Adrenal gland (tissue), 12 donors: ENCODE data around the gene CEACAM21. TPM values are rescaled to one million over a fixed set of nuclear protein-coding genes. Genes with fewer than 3 reads are reported as not detected.
A peak's percentile ranks its signal among the peaks of the same experiment; 100 is the strongest.

ENCODE experiments used
- DNase-seq, 7 donors: peaks; one replicate each; pipeline ENCODE4 v3.0.0-alpha.2; 2019 to 2020
- H3K27ac ChIP-seq, 5 donors: fragments of 200-600 bp; sonication (generic) in 4 of 5; 1 replicate in 3 of 5; 2 replicates in 2 of 5; pipeline versions ENCODE4 v1.5.1 to v1.8.0; 2016 to 2020; ENCODE audit warnings: mild to moderate bottlenecking in 1 of 5
- H3K27me3 ChIP-seq: fragments of 200-600 bp; 2 replicates; pipeline ENCODE4 v1.8.0; 2021
- H3K36me3 ChIP-seq, 2 donors: fragments of 200-600 bp; replicated peaks in 1 of 2; 1 replicate in 1 of 2; 2 replicates in 1 of 2; pipeline versions ENCODE4 v1.5.1 to v1.8.0; 2018 to 2022
- H3K4me1 ChIP-seq, 2 donors: fragments of 200-600 bp; replicated peaks in 1 of 2; 1 replicate in 1 of 2; 2 replicates in 1 of 2; pipeline versions ENCODE4 v1.5.1 to v1.8.0; 2018 to 2021
- H3K4me3 ChIP-seq, 4 donors: fragments of 200-600 bp; sonication (generic) in 3 of 4; one replicate each; pipeline ENCODE4 v1.5.1; 2016 to 2018
- H3K9me3 ChIP-seq, 3 donors: fragments of 200-600 bp; sonication (generic) in 1 of 3; replicated peaks in 1 of 3; 1 replicate in 2 of 3; 2 replicates in 1 of 3; pipeline versions ENCODE4 v1.5.1 to v1.8.0; 2016 to 2021
- POLR2A ChIP-seq, 2 donors: fragments of 450-650 bp; IDR thresholded peaks; one replicate each; pipeline ENCODE4 v1.6.1; 2017; ENCODE audit warnings: antibody characterized with exemption in 2 of 2, mild to moderate bottlenecking in 2 of 2, moderate library complexity in 1 of 2
- WGBS, 4 donors: extraction: QIAGEN DNeasy Blood & Tissue Kit in 2 of 4; methylation state at CpG; one replicate each; pipeline versions ENCODE4 v1.1.5 to v1.1.7; 2013 to 2017; 5-methylcytosine and 5-hydroxymethylcytosine counted together
- intact Hi-C, 2 donors: fragments of 100-400 bp; cut with DNase I; formaldehyde crosslinking; loops; one replicate each; pipeline versions ENCODE4 v1.14.1 to v1.15.0; 2022 to 2023
- polyA plus RNA-seq, 3 donors: library from polyadenylated mRNA; stranded (reverse); fragments of 200-250 nt in 2 of 3; fragments of 350-450 nt in 1 of 3; fragmentation: Illumina TruSeq in 1 of 3; extraction: RNeasy Lipid Tissue Mini Kit (QIAGEN cat#74804) in 1 of 3; gene quantifications; one replicate each; pipeline ENCODE4 v1.2.3, GENCODE V29; 2013 to 2014
- total RNA-seq, 9 donors: library from RNA; depleted of rRNA in 4 of 9; stranded (reverse); fragments of >200 nt in 4 of 9; fragments of 120-200 nt in 1 of 9; fragmentation: NEBNext Ultra II Directional in 1 of 9; extraction: Animal tissue kit (Norgen Biotek cat#: 25700) in 1 of 9; gene quantifications; one replicate each; pipeline versions ENCODE4 v1.1.0 to v1.2.4, GENCODE V29; 2013 to 2023
- TF ChIP-seq, protein P1 (sequence below), 6 experiments: fragments of 450-650 bp in 4 of 6; fragments of 200-600 bp in 2 of 6; sonication (generic) in 1 of 6; IDR thresholded peaks; 1 replicate in 5 of 6; 2 replicates in 1 of 6; pipeline versions ENCODE4 v1.5.1 to v1.8.0; 2016 to 2021; ENCODE audit warnings: antibody characterized with exemption in 6 of 6, mild to moderate bottlenecking in 2 of 6, moderate library complexity in 1 of 6
- donor health status: healthy with polysubstance abuse.
- donor health status: Bipolar disorder and iron deficiency.
- donor health status: DM: yes; HTN: yes; CAD: no.
- donor health status: DM: no; HTN: no; CAD: no.
- donor health status: DM: no; HTN: no; CAD: no.
- donor health status: DM: yes; HTN: yes; CAD: no.

Gene CEACAM21
- total and polyA plus RNA-seq, 12 donors: 0.50 to 4.7 (median 1.6) TPM; not detected in 1

DNA sequence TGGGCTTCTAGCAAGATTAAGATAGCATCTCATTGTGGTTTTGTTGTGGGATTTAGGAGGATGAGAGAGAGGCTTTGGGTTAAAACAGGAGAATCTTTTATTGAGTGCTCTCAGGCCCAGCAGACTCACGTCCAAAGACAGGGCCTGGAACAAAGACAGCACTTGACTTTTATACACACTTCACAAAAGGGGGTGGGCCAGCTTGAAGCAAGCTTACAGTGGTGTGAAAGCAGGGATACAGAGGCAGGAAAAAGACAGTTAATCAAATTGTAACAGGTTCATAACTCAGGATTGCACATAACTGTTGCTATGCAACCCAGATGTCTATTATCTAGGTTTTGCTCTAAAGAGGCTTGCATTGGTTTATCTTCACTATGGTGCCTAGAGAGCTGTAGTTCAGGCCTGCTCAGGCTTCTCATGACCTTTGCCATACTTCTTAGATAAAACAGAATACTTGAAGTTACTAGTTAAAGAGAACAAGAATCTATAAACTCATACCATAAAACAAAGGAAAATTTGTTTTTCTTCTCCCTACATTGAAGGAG lies 42.2 kb upstream of the CEACAM21 start:
- H3K4me1 ChIP-seq: peaks cover 0 to 7% of the 10 kb centered on the region in 2 donors
- H3K27ac ChIP-seq: no peak overlapping the region
- TF ChIP-seq, protein P1, sequence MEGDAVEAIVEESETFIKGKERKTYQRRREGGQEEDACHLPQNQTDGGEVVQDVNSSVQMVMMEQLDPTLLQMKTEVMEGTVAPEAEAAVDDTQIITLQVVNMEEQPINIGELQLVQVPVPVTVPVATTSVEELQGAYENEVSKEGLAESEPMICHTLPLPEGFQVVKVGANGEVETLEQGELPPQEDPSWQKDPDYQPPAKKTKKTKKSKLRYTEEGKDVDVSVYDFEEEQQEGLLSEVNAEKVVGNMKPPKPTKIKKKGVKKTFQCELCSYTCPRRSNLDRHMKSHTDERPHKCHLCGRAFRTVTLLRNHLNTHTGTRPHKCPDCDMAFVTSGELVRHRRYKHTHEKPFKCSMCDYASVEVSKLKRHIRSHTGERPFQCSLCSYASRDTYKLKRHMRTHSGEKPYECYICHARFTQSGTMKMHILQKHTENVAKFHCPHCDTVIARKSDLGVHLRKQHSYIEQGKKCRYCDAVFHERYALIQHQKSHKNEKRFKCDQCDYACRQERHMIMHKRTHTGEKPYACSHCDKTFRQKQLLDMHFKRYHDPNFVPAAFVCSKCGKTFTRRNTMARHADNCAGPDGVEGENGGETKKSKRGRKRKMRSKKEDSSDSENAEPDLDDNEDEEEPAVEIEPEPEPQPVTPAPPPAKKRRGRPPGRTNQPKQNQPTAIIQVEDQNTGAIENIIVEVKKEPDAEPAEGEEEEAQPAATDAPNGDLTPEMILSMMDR (IDR thresholded peaks at IDR 0.05): no peak
- TF ChIP-seq POLR2A (IDR thresholded peaks at IDR 0.05): no peak
- intact Hi-C loops: loop anchor here in 1 of 2 donors (10.0 kb wide), 1 partner anchor 89 kb away; the partner anchor contains the start of gene ERICH4
- no peaks in the 10 kb centered on the region for H3K36me3 ChIP-seq
- no peaks in the 10 kb centered on the region for H3K9me3 ChIP-seq
- WGBS, 4 donors: 21 to 55% (median 49%) methylated on average over 1 of the region's 1 CpG
- H3K27me3 ChIP-seq: peaks cover 3% of the 10 kb centered on the region
- no peak overlapping the region for H3K4me3 ChIP-seq
- no peak for DNase-seq

DNA sequence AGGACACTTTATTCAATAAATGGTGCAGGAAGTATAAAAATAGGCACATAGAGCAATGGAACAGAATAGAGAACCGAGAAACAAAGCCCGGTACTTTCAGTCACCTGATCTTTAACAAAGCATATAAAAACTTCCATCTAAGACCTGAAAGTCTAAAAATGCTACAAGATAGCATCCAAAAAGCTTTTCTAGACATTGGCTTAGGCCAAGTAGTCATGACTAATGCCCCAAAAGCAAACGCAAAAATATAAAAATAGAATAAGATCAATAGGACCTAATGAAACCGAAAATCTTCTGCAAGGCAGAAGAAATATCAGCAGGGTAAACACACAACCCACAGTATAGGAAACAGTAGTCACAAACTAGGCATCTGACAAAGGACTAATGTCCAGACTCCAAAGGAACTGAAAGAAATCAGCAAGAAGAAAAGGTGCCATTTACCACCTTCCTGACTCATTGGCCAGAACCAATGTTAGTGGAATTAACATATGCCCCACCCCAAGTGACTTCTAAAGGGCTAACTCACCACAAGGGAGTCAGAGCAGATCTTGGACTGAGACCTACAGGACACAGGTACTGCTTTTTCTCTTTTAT lies 40.8 kb upstream of the CEACAM21 start:
- TF ChIP-seq, protein P1 (IDR thresholded peaks at IDR 0.05): no peak
- TF ChIP-seq POLR2A (IDR thresholded peaks at IDR 0.05): no peak
- intact Hi-C loops: loop anchor here in 1 of 2 donors (10.0 kb wide), 1 partner anchor 90 kb away; the partner anchor contains the start of gene ERICH4
- Histone ChIP-seq H3K4me1 (peaks cover 0 to 7% of the 10 kb centered on the region in 2 donors), H3K4me3 (no peak overlapping the region), H3K36me3 (no peaks in the 10 kb centered on the region), H3K27ac (peak overlapping the region in 2 of 5 donors; percentile 4 to 52), H3K27me3 (peaks cover 3% of the 10 kb centered on the region), H3K9me3 (no peaks in the 10 kb centered on the region)
- 47 to 59% (median 49%) methylated on average over 4 of the region's 4 CpGs for WGBS, 4 donors
- DNase-seq: no peak

DNA sequence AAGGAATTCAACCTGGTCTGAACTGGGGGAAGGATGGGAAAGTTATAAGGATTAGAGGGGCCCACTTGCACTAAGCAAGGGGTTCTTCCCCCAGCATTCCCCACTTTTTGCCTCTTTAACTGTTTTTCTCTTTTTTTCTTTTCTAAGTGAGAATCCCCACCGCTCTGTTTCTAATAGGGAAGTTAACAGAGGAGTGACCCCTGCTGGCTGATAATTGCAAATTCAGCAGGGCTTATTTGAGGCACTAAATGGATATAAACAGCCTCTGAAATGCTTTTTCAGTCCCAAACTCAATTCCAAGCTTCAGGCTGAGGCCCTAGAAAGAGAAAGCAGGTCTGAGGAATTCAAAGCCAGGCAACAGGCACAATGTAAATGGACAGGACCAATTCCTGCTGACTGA lies 38.2 kb upstream of the CEACAM21 start:
- Histone ChIP-seq H3K27me3 (peaks cover 9% of the 10 kb centered on the region), H3K27ac (no peak overlapping the region), H3K36me3 (no peaks in the 10 kb centered on the region), H3K4me3 (no peak overlapping the region), H3K4me1 (peaks cover 0 to 7% of the 10 kb centered on the region in 2 donors), H3K9me3 (no peaks in the 10 kb centered on the region)
- intact Hi-C loops: loop anchor here in 1 of 2 donors (10.0 kb wide), 1 partner anchor 93 kb away; the partner anchor contains the start of gene ERICH4
- TF ChIP-seq, protein P1 (IDR thresholded peaks at IDR 0.05): peak; percentile 27 to 55 (median 46)
- no peak for TF ChIP-seq POLR2A (IDR thresholded peaks at IDR 0.05)
- DNase-seq: peak in 1 of 7 donors; percentile 42
- WGBS, 4 donors: 29 to 47% (median 44%) methylated on average over 1 of the region's 1 CpG

DNA sequence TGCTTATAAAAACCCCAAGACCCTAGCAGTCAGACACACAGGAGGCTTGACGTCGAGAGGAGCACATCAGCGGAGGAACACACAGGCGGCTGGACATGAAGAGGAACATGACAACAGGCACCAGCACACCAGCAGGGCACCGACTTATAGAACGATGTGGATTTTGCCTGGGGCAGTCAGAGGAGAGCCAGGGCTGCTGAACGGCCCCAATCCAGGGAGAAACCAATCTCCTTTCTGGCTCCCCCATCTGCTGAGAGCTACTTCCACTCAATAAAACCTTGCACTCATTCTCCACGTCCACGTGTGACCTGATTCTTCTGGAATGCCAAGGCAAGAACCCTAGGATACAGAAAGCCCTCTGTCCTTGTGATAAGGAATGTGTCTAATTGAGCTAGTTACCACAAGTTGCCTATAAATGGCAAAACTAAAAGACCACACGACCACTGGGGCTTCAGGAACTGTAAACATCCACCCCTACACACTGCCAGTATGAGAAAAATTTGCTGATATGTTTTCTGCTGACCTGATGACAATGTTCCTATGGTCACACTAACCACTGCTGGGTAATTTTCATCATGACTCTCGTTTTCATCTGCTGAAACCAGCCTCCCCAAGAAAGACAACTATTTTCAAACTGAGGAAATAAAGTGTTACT lies 35.8 kb upstream of the CEACAM21 start:
- 41 to 57% (median 53%) methylated on average over 11 of the region's 11 CpGs for WGBS, 4 donors
- H3K27me3 ChIP-seq: peaks cover 9% of the 10 kb centered on the region

More for the DNA sequence above, 35.8 kb upstream of the CEACAM21 start:
- no peak overlapping the region for H3K27ac ChIP-seq
- no peaks in the 10 kb centered on the region for H3K36me3 ChIP-seq
- no peak overlapping the region for H3K4me3 ChIP-seq
- TF ChIP-seq POLR2A (IDR thresholded peaks at IDR 0.05): no peak
- TF ChIP-seq, protein P1 (IDR thresholded peaks at IDR 0.05): no peak
- no peak for DNase-seq
- no peaks in the 10 kb centered on the region for H3K9me3 ChIP-seq
- intact Hi-C loops: no loop called here
- H3K4me1 ChIP-seq: no peaks in the 10 kb centered on the region
